SJSA1 (cell line): Measurements from ENCODE around the gene PPP5C. TPM values are rescaled to one million over a fixed set of nuclear protein-coding genes. Genes with fewer than 3 reads are reported as not detected.
A peak's percentile ranks its signal among the peaks of the same experiment; 100 is the strongest.
"Not testable (repeated sequence)": the region's sequence is repeated elsewhere in the genome, so short reads cannot be mapped to it uniquely, and the experiment has no call there.

ENCODE experiments used
- DNase-seq, 2 experiments: peaks; one replicate each; pipeline ENCODE4 v3.0.0-alpha.2; 2015 to 2020; ENCODE audit warnings: low spot score in 2 of 2, low read depth in 1 of 2
- H3K27ac ChIP-seq: fragments of 250-450 bp; sonication (Bioruptor Pico); 2 replicates; pipeline ENCODE4 v1.5.1; 2020; ENCODE audit warnings: mild to moderate bottlenecking, moderate library complexity
- H3K27me3 ChIP-seq: fragments of 250-450 bp; sonication (Bioruptor Pico); replicated peaks from 2 replicates; pipeline ENCODE4 v1.5.1; 2020; ENCODE audit warnings: mild to moderate bottlenecking, moderate library complexity
- H3K36me3 ChIP-seq: fragments of 250-450 bp; sonication (Bioruptor Pico); 2 replicates; pipeline ENCODE4 v1.5.1; 2020; ENCODE audit warnings: mild to moderate bottlenecking
- H3K4me1 ChIP-seq: fragments of 250-450 bp; sonication (Bioruptor Pico); replicated peaks from 2 replicates; pipeline ENCODE4 v1.6.1; 2021; ENCODE audit warnings: mild to moderate bottlenecking
- H3K4me3 ChIP-seq: fragments of 250-450 bp; sonication (Bioruptor Pico); 2 replicates; pipeline ENCODE4 v1.5.1; 2020; ENCODE audit warnings: mild to moderate bottlenecking
- H3K9me3 ChIP-seq: fragments of 250-450 bp; sonication (Bioruptor Pico); replicated peaks from 2 replicates; pipeline ENCODE4 v1.5.1; 2020; ENCODE audit warnings: mild to moderate bottlenecking
- total RNA-seq: library from RNA; depleted of rRNA; stranded (reverse); fragments of >200 nt; shearing (Covaris generic); gene quantifications from 2 replicates; pipeline ENCODE4 v1.2.3, GENCODE V29; 2014

The PPP5C gene
- total RNA-seq, 1 experiment from 2014 or later = 79.9 TPM

DNA sequence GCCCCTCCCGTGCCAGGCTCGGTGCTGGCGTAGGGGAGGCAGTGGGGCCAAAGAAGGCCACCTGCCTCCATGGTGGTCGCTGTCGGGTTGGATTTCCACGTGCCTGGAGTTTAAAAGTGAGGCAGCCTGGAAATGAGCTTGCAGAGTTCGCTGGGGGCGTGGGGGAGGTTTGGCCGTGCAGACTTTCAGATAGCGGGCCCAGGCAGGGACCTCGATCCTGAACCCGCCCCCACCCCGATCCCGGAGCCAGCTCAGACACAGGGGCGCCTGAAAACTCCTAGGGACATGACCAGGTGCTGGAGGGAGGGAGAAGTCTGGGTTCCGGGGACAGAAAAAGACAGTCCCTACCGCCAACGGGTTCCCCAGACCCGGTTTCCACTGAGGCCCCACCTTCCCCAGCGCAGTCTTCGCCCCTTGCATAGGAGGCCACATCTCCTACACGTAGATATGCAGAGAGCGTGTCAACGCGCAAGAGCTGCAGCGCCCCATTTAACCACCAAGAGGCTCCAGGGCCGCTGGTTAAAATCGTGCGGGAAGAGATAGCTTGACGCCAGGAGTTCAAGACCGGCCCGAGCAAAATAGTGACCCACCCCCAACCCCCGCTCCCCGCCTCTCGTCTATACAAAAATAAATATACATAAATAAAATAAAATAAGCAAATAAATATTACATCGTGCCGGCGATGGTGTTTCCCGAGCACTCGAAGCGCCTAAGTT is 58.0 kb downstream of the PPP5C start:
- Histone ChIP-seq H3K27me3 (no peaks in the 10 kb centered on the region), H3K27ac (no peak overlapping the region), H3K4me1 (peaks cover 15% of the 10 kb centered on the region), H3K9me3 (no peaks in the 10 kb centered on the region), H3K4me3 (no peak overlapping the region), H3K36me3 (no peaks in the 10 kb centered on the region)
- DNase-seq = no peak

DNA sequence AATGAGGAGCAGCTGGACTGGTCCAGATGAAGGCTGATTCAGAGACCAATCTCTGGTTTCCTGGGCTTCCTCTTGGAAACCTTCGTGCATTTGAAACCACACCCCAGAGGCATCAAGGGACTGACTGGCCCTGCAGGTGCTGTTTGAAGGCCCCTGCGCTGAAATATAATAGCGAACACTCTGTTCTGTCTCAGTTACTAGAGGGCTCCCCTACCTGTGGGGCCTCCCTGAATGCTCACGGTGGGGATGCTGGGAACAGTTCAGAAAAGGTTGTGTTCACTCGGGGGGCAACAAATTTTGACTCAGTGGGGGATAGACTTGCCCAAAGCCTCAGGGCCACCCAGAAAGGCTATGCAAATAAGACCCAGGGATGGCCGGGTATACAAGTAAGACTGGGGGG is 60.1 kb downstream of the PPP5C start:
- Histone ChIP-seq H3K9me3 (no peaks in the 10 kb centered on the region), H3K4me3 (no peak overlapping the region), H3K27me3 (no peaks in the 10 kb centered on the region), H3K36me3 (0 out of 2 replicates have a peak, but pooled peaks cover 4% of the 10 kb centered on the region), H3K4me1 (peaks cover 11% of the 10 kb centered on the region), H3K27ac (no peak overlapping the region)
- no peak for DNase-seq

DNA sequence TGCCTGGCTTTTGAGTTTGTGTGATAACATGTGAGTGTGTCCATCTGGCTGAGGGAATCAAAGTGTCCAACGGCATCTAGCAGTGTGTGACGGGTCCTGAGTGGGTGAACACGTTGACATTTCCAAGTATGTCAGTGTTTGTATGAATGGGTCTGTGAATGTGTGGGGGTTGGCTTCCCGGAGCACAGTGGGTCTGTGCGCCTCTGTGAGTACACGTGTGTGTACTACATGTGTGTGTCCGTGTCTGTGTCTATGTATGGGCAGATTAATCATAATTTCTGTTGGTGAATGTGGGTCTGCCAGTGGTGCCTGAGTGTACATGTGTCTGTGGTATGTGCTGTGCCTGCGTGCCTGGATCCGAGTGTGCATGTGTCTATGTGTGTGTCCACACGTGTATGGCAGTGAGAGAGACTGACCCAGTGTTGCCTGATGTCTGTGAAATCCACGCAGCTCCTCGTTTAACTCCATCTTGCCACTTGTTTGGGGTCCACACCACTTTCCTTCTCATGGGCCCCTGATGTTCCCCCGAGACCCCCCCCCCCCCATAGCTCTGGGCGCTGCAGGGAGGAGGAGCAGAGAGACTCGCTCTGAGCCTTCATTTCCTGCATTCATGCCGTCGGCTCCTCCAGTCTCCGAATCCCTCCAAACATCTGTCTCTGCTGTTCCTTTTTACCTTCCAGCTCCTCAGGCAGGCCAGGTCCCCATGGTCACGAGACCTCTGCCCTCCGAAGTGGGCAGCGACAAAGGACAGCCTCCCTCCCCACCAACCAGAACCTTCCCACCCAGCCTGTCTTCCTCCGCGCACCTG is 61.2 kb downstream of the PPP5C start:
- Histone ChIP-seq H3K27me3 (no peaks in the 10 kb centered on the region), H3K27ac (no peak overlapping the region), H3K36me3 (0 out of 2 replicates have a peak, but pooled peaks cover 4% of the 10 kb centered on the region), H3K9me3 (no peaks in the 10 kb centered on the region), H3K4me3 (no peak overlapping the region), H3K4me1 (peaks cover 21% of the 10 kb centered on the region)
- no peak for DNase-seq

DNA sequence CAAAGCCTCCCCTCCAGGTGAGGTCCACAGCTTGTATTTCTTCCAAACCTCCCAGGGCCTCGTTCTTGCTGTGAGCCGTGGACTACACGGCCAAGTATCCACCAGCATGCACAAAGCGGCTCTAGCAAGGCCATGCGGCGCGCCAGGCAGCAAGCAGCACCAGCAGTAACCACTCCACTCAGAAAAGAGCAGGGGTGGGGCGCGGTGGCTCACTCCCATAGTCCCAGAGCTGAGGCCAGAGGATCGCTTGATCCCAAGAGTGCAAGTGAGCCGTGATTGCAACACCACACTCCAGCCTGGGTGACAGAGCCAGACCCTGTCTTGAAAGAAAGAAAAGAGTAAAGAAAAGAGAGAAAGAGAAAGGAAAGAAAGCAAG is 61.8 kb downstream of the PPP5C start:
- H3K36me3 ChIP-seq = 0 out of 2 replicates have a peak, but pooled peaks cover 4% of the 10 kb centered on the region
- DNase-seq = no peak
- no peaks in the 10 kb centered on the region for H3K9me3 ChIP-seq
- no peak overlapping the region for H3K27ac ChIP-seq
- H3K4me3 ChIP-seq = no peak overlapping the region
- H3K4me1 ChIP-seq = peaks cover 23% of the 10 kb centered on the region
- no peaks in the 10 kb centered on the region for H3K27me3 ChIP-seq

DNA sequence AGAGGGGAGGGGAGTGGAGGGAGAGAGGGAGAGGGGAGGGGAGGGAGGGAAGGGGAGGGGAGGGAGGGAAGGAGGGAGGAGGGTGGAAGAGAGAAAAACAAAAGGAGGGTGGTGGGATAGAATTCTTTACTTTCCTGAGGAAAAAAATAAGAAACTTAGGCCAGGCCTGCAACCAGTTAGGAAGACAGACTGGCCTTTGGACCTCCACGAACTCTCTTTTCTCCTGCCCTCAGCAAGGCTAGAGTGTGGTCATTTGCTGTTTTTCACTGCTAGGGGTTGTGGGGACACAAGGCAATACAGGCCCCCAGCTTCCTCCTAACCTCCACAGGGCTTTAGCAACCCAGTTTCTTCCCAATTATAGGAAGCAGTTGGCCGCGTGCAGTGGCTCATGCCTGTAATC is 62.3 kb downstream of the PPP5C start:
- Histone ChIP-seq H3K27me3 (no peaks in the 10 kb centered on the region), H3K27ac (no peak overlapping the region)

DNA sequence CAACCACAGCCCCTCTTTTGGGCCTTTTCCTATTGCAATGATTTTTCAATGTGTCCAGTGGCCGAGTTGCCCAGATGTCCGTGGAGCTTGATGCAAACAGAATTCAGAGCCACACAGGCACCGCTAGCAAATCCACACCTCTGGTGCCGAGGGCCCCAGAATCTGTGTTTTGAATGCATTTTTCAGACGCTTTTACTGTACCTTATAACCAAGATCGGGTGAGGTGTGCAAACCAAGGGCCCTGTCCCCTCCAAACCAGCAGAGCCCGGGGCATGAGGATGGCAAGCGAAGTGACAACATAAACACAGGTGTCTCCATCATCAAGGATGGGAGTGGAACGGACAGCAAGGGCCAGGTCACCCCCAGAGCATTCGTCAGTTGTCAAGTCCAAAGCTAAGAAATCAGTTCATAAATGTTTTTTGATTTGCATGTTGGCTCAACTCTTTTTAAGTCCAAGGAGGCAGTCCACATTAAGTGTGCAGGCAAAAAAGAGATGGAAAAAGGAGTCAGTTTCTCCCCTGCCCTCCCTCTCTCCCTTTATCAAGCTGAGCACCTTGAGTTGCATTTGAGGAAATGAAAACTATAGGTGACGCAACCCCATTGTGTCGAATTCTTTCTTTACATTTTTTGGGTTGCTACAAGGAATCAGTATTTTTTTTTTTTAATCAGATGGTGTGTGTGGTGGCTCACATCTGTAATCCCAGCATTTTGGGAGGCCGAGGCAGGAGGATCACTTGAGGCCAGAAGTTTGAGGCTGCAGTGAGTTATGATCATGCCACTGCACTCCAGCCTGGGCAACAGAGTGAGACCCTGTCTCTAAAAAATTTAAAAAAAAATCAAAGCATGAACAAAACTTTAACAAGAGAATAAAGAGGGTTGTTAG is 63.6 kb downstream of the PPP5C start:
- Histone ChIP-seq H3K4me3 (no peak overlapping the region), H3K27ac (no peak overlapping the region), H3K9me3 (no peaks in the 10 kb centered on the region), H3K27me3 (no peaks in the 10 kb centered on the region), H3K36me3 (0 out of 2 replicates have a peak, but pooled peaks cover 4% of the 10 kb centered on the region), H3K4me1 (peaks cover 21% of the 10 kb centered on the region)
- DNase-seq = no peak

More for the DNA sequence above, 62.3 kb downstream of the PPP5C start:
- Histone ChIP-seq H3K9me3 (no peaks in the 10 kb centered on the region), H3K36me3 (0 out of 2 replicates have a peak, but pooled peaks cover 4% of the 10 kb centered on the region), H3K4me3 (no peak overlapping the region), H3K4me1 (peaks cover 22% of the 10 kb centered on the region)
- no peak for DNase-seq

DNA sequence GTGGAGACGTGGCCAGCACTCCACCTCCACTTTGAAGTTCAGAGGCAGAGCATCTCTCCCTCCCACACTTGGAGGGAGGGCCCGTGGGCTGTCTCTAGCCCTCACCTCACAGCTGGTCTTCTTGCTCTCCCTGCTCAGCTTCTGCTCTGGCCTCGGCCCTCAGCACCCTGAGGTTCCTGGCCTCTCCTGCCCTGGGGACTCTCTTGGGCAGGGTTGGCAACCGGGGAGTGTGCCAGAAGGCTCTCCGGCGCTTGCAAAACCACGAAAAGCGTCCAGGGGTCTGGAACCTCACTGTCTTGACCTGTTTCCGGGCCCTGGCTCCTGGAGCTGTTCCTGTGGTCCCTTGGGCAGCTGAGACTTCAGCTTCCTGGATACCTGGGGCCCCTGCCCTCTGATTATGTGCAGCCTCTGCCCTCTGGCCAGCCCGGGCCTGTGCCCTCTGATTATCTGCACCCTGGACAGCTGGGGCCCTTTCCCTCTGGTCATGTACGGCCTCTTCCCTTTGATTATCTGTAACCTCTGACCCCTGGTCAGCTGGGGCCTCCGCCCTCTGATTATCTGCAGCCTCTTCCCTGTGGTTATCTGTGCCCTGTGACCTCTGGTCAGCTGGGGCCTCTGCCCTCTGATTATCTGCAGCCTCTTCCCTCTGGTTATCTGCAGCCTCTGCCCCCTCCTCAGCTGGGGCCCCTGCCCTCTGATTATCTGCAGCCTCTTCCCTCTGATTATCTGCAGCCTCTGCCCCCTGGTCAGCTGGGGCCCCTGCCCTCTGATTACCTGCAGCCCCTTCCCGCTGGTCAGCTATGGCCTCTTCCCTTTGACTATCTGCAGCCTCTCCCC is 64.4 kb downstream of the PPP5C start:
- DNase-seq = no peak
- 0 out of 2 replicates have a peak, but pooled peaks cover 4% of the 10 kb centered on the region for H3K36me3 ChIP-seq
- no peaks in the 10 kb centered on the region for H3K27me3 ChIP-seq
- no peak overlapping the region for H3K27ac ChIP-seq
- peaks cover 30% of the 10 kb centered on the region for H3K4me1 ChIP-seq
- no peak overlapping the region for H3K4me3 ChIP-seq
- no peaks in the 10 kb centered on the region for H3K9me3 ChIP-seq

DNA sequence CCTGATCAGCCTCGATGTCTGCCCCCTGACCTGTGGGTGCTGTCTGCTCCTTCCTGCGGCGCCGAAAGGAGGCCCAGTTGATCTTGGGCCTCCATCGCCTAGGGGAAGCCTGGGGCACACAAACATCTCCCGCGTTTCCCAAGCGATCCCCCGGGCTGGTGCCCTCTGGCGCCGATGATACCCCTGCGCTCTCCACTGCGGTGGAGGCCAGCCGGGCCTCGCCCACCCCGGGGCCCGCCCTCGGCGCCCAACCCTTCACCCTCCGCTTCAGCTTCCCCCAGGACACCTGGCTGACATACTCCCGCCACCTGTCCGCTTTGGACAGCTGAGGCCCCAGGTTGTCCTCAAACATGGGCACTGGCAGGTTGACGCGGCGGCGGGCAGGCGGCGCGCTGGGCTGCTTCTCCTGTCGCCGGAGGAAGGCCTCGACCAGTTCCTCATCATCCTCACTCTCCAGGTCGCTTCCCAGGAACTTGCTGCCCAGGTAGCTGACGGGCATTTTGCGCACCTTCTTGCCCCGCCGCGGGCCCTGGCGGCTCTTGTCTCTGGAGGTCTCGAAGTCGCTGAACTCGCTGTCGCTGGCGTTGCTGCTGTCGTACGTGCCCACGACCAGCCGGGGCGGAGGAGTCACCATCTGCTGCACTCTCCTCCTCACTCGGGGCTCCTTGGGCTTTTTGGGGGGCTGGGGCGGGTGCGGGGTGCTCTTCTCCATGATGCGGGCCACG is 65.2 kb downstream of the PPP5C start:
- Histone ChIP-seq H3K4me1 (peaks cover 35% of the 10 kb centered on the region), H3K27me3 (no peaks in the 10 kb centered on the region), H3K27ac (no peak overlapping the region), H3K36me3 (0 out of 2 replicates have a peak, but pooled peaks cover 4% of the 10 kb centered on the region), H3K4me3 (peak overlapping the region; percentile 48; the same call in 1 of the 2 replicates), H3K9me3 (no peaks in the 10 kb centered on the region)
- no peak for DNase-seq

DNA sequence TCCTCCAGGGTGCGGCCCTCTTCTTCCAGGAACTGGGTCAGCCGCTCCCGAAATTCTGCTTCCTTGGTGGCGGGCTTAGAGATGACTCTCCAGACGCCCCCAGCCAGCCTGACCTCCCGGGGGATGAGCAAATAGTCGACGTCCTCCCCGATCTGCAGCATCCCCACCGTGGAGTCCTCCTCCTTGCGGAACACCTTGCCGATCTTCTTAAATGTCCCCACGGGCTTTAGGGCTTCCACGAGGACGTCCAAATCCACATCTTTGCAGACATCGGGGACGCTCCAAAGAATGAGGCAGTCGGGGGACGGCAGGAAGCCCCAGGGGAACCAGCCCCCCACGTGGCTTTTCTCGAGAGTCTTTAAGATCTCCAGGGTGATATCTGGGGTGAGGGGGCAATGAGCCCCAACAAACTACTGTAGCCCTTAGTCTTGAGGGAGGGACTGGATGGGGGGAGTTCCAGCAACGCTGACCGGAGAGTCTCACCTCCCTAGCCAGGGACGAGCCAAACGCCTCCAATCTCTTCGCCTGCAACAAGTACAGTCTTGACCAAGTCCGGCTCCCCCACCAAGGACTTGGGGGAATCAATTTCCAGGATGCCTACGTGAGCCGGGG is 65.9 kb downstream of the PPP5C start:
- Histone ChIP-seq H3K36me3 (0 out of 2 replicates have a peak, but pooled peaks cover 4% of the 10 kb centered on the region), H3K4me3 (peak overlapping the region; percentile 48), H3K9me3 (no peaks in the 10 kb centered on the region), H3K27ac (peak overlapping the region; percentile 12; the same call in 1 of the 2 replicates), H3K27me3 (no peaks in the 10 kb centered on the region), H3K4me1 (peaks cover 33% of the 10 kb centered on the region)
- DNase-seq = no peak

DNA sequence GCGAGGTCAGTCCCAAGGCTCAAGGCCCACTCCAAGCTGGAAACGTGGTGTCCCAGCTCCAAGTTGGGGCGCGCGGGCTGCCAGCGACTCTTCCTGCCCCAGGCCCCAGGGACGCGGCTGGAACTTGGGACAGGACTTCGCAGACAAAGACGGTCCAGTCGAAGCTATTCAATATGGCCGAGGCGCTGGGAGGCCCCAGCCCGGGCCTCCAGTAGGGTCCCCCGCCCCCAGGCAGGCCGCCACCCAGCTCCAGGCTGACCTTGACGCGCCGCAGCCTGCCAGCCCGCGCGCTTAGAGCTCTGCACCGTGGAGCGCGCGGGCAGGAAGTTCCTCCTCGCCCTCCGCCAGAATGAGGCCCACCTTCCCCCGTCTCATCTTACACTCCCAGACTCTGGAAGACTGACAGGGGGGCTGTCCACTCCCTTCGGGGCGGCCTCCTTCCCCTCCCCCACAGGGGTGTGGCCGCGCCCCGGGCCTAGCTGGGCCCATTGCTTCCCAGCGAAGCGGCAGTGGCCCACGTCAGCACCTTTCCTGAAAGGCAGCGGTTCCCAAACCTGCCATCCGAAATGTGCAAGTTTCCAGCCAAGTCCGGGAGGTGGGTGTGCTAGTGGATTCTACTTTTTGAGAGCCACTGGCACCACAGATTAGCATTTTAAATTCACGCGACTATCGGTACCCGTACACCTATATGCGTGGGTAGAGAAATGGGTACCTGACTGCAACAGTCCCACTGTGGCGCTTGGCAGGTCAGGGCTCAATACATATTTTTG is 66.6 kb downstream of the PPP5C start, which contains the start of gene CCDC8:
CCDC8 (minus strand) TSS at position 303 of the 770 bp plus-strand sequence. CDS start 754 bp downstream, outside the sequence.
- peak; percentile 93 to 94 for DNase-seq
- Histone ChIP-seq H3K36me3 (0 out of 2 replicates have a peak, but pooled peaks cover 4% of the 10 kb centered on the region), H3K9me3 (no peaks in the 10 kb centered on the region), H3K27me3 (no peaks in the 10 kb centered on the region), H3K4me3 (peak within 1 kb of the TSS; percentile 48), H3K4me1 (peaks cover 33% of the 10 kb centered on the region), H3K27ac (peak within 1 kb of the TSS; percentile 12; the same call in 1 of the 2 replicates)

DNA sequence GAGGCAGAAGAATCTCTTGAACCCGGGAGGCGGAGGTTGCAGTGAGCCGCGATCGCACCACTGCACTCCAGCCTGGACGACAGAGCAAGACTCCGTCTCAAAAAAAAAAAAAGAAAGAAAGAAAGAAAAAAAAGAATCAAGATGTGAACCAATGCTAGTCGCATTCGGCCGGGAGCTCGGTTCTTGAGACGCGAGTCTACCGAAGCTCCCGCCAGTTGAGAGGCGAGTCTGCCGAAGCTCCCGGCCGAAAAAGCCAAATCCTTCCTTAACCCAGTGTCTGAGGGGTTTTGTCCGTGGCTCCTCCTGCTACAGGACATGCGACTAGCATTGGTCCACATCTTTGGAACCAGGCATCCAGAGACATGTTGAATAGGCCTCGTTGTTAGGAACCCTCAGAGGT is 68.0 kb downstream of the PPP5C start:
- H3K9me3 ChIP-seq, DNase-seq, H3K4me3 ChIP-seq, H3K27ac ChIP-seq, H3K36me3 ChIP-seq, H3K27me3 ChIP-seq: not testable (repeated sequence)
- peaks cover 33% of the 10 kb centered on the region for H3K4me1 ChIP-seq
